Measurements from ENCODE around the gene ZFP91.

Gene ZFP91

DNA sequence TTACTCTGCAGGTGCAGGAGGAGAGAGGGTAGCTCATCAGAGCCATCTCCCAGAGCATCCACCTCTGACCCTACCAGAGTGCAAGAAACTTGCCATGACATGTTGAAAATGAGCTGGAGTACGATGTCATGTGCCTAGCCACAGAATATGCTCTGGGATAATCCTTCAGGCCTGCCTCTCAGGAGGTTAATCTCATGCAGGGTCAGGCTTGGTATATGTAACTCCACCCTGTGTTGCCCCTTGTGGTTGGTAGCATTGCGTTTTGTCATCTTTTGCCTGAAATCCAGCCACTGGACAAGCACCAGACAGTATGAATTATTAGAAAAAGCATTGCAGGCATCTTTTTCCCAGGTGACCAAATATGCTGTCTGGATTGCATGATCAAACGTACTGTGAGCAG is 79.8 kb downstream of the ZFP91 start:
- TF ChIP-seq, protein P1, sequence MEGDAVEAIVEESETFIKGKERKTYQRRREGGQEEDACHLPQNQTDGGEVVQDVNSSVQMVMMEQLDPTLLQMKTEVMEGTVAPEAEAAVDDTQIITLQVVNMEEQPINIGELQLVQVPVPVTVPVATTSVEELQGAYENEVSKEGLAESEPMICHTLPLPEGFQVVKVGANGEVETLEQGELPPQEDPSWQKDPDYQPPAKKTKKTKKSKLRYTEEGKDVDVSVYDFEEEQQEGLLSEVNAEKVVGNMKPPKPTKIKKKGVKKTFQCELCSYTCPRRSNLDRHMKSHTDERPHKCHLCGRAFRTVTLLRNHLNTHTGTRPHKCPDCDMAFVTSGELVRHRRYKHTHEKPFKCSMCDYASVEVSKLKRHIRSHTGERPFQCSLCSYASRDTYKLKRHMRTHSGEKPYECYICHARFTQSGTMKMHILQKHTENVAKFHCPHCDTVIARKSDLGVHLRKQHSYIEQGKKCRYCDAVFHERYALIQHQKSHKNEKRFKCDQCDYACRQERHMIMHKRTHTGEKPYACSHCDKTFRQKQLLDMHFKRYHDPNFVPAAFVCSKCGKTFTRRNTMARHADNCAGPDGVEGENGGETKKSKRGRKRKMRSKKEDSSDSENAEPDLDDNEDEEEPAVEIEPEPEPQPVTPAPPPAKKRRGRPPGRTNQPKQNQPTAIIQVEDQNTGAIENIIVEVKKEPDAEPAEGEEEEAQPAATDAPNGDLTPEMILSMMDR (IDR thresholded peaks at IDR 0.05; ENCODE audit: low read depth, low read length, missing control alignments), result no peak

GRCh38 chr11:58659404-58659803 is 80.5 kb downstream of the ZFP91 start:
- DNase-seq, result no peak
- in situ Hi-C loops (cut with HindIII; ENCODE audit: low pct_ligation_motif_present, low sequenced_read_pairs), result no loop called here
- H3K36me3 ChIP-seq (replicated peaks), result no peaks in the 10 kb centered on the region
- TF ChIP-seq, protein P1 (IDR thresholded peaks at IDR 0.05; ENCODE audit: low read depth, low read length, missing control alignments), result no peak
- no peak overlapping the region for H3K4me3 ChIP-seq (ENCODE audit: low read depth, low read length)
- H3K27ac ChIP-seq, result no peak overlapping the region
- H3K27me3 ChIP-seq (replicated peaks), result no peaks in the 10 kb centered on the region

More for the DNA sequence above, 79.8 kb downstream of the ZFP91 start:
- H3K4me3 ChIP-seq (ENCODE audit: low read depth, low read length), result no peak overlapping the region
- no peak overlapping the region for H3K27ac ChIP-seq
- H3K27me3 ChIP-seq (replicated peaks), result no peaks in the 10 kb centered on the region
- no peaks in the 10 kb centered on the region for H3K36me3 ChIP-seq (replicated peaks)
- DNase-seq, result no peak
- in situ Hi-C loops (cut with HindIII; ENCODE audit: low pct_ligation_motif_present, low sequenced_read_pairs), result no loop called here

DNA sequence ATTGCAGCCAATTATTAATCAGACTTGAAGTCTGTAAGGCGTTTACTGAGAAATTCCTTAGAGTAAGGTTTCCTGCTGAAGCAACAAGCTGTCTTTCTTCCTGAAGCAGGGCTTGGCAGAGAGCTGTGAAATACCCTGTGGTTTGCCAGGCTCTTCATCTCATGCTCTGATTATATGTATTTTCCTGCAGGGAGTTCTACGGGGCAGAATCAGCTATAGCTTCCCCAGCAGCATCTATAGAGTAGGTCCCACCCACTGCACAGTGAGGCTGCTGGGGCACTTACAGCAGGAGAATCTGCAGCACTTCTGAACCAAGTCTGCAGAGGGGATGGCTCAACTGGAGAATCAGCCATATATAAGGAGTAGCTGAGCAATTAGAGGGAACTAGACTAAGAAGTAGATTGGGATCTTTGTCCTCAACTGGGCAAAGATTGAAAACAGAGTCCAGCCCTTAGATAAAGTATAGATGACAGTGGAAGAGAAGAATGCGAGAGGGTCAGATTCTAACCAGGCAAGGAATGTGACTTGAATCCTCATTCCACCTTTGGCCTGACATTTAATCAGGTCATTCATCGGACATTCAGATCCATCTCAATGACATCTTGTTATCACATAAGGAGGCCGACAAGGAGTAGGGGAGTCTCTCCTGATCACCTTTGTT is 81.2 kb downstream of the ZFP91 start:
- no peak for DNase-seq
- in situ Hi-C loops (cut with HindIII; ENCODE audit: low pct_ligation_motif_present, low sequenced_read_pairs), result no loop called here

More for the DNA sequence above, 81.2 kb downstream of the ZFP91 start:
- H3K27ac ChIP-seq, result no peak overlapping the region
- H3K4me3 ChIP-seq (ENCODE audit: low read depth, low read length), result no peak overlapping the region
- TF ChIP-seq, protein P1 (IDR thresholded peaks at IDR 0.05; ENCODE audit: low read depth, low read length, missing control alignments), result no peak
- H3K36me3 ChIP-seq (replicated peaks), result no peaks in the 10 kb centered on the region
- H3K27me3 ChIP-seq (replicated peaks), result no peaks in the 10 kb centered on the region

All from brain microvascular endothelial cell (primary cell).